SU-DHL-6 (cell line): Measurements from ENCODE around the gene CRAMP1.

Source experiments
- H2AFZ ChIP-seq: fragments of 200-600 bp; sonication (generic); 2 replicates; pipeline ENCODE4 v1.6.1; 2014; ENCODE audit warnings: low read depth, mild to moderate bottlenecking, moderate library complexity, mixed read lengths, antibody characterized with exemption, low read length; ENCODE audit not compliant: severe bottlenecking
- H3F3A ChIP-seq: fragments of 200-600 bp; shearing (Covaris generic); 2 replicates; pipeline ENCODE4 v1.6.0; 2016; ENCODE audit warnings: antibody characterized with exemption, mild to moderate bottlenecking; ENCODE audit not compliant: insufficient read depth
- H3K27ac ChIP-seq: fragments of 200-600 bp; sonication (generic); 2 replicates; pipeline ENCODE4 v1.5.1; 2016; ENCODE audit warnings: low read depth, mild to moderate bottlenecking, low read length, moderate library complexity, mixed read lengths
- H3K27me3 ChIP-seq: fragments of 200-600 bp; sonication (generic), shearing (Covaris generic); 2 replicates; pipeline ENCODE4 v1.6.0; 2014; ENCODE audit warnings: mild to moderate bottlenecking, low read length
- H3K36me3 ChIP-seq: fragments of 200-600 bp; sonication (generic); 2 replicates; pipeline ENCODE4 v1.6.1; 2014; ENCODE audit warnings: mild to moderate bottlenecking, low read length, mixed read lengths
- H3K4me2 ChIP-seq: fragments of 300-600, 200-600 bp; shearing (Covaris generic), sonication (generic); 2 replicates; pipeline ENCODE4 v1.6.0; 2014; ENCODE audit warnings: low read length, low read depth, mild to moderate bottlenecking; ENCODE audit not compliant: poor library complexity, severe bottlenecking
- H3K4me3 ChIP-seq: fragments of 200-600 bp; sonication (generic); 2 replicates; pipeline ENCODE4 v1.5.1; 2014; ENCODE audit warnings: antibody characterized with exemption, low read length, mild to moderate bottlenecking, mixed read lengths; ENCODE audit not compliant: insufficient read depth, poor library complexity, severe bottlenecking
- H3K79me2 ChIP-seq: fragments of 200-600 bp; sonication (generic); 2 replicates; pipeline ENCODE4 v1.6.1; 2014; ENCODE audit warnings: mild to moderate bottlenecking, low read length, moderate library complexity; ENCODE audit not compliant: insufficient read depth
- H3K9ac ChIP-seq: fragments of 200-600 bp; sonication (generic); 2 replicates; pipeline ENCODE4 v1.7.0; 2014; ENCODE audit warnings: mild to moderate bottlenecking, low read length
- H3K9me2 ChIP-seq: fragments of 200-600 bp; sonication (generic); replicated peaks from 2 replicates; pipeline ENCODE4 v1.6.1; 2014; ENCODE audit warnings: low read length; ENCODE audit not compliant: insufficient read depth
- H3K9me3 ChIP-seq: fragments of 200-600 bp; sonication (generic); 2 replicates; pipeline ENCODE4 v1.6.1; 2014; ENCODE audit warnings: low read length, mixed read lengths; ENCODE audit not compliant: insufficient read depth
- H4K20me1 ChIP-seq: fragments of 200-600 bp; sonication (generic); 2 replicates; pipeline ENCODE4 v1.6.1; 2014; ENCODE audit warnings: low read depth, mild to moderate bottlenecking, antibody characterized with exemption, low read length, moderate library complexity, mixed read lengths
- EZH2phosphoT487 ChIP-seq: fragments of 200-600 bp; sonication (generic), shearing (Covaris generic); conservative IDR thresholded peaks from 2 replicates; pipeline ENCODE4 v1.6.1; 2018; ENCODE audit warnings: mild to moderate bottlenecking, antibody characterized with exemption, low read length, moderate library complexity, mixed read lengths
- TF ChIP-seq, protein P1 (sequence below): fragments of 200-600 bp; sonication (generic); IDR thresholded peaks from one replicate; pipeline ENCODE4 v1.5.1; 2017; ENCODE audit warnings: antibody characterized with exemption, mild to moderate bottlenecking, low read length, moderate library complexity; ENCODE audit not compliant: insufficient read depth, poor library complexity, severe bottlenecking

Gene CRAMP1

DNA sequence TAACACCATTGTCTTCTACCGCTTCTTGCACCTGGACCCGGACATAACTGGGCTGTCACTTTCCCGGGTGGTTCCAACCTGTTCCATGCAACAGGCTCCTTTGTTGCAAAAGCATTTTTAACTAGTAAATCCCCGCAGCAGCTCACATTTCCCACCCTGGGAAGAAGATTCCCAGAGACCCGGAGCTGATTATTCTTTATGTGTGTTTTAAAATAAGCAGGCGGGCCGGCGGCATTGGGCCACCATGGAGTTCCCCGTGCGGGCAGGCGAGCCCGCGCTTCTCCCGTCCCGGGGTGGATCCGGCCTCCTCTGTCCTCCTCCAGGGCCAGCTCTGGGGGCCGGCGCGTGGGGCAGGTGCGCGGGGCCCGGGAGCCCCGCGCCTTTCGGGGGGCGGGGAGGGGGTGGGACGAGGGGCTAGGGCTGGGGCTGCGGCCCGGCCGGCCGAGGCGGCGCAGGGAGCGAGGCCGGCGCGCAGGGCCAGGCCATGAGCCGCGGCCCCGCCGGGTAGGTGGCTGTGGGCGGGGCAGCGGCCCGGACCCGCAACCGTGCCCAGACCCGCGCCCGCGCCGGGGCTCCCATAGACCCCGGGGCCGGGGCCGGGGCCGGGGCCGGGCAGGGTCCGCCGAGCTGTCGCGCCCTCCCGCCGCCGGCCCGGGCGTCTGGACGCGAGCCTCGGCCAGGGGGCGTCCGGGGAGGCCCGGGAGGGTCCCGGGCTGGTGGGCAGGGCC, 1.7 kb downstream of the CRAMP1 start:
- no peaks in the 10 kb centered on the region for H3K9me3 ChIP-seq
- no peaks in the 10 kb centered on the region for H3K9me2 ChIP-seq
- peak overlapping the region; percentile 95 for H3K4me3 ChIP-seq
- no peak for TF ChIP-seq EZH2phosphoT487
- TF ChIP-seq, protein P1, sequence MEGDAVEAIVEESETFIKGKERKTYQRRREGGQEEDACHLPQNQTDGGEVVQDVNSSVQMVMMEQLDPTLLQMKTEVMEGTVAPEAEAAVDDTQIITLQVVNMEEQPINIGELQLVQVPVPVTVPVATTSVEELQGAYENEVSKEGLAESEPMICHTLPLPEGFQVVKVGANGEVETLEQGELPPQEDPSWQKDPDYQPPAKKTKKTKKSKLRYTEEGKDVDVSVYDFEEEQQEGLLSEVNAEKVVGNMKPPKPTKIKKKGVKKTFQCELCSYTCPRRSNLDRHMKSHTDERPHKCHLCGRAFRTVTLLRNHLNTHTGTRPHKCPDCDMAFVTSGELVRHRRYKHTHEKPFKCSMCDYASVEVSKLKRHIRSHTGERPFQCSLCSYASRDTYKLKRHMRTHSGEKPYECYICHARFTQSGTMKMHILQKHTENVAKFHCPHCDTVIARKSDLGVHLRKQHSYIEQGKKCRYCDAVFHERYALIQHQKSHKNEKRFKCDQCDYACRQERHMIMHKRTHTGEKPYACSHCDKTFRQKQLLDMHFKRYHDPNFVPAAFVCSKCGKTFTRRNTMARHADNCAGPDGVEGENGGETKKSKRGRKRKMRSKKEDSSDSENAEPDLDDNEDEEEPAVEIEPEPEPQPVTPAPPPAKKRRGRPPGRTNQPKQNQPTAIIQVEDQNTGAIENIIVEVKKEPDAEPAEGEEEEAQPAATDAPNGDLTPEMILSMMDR, result no peak
- no peak overlapping the region for H2AFZ ChIP-seq
- H3K27me3 ChIP-seq, result no peaks in the 10 kb centered on the region
- no peaks in the 10 kb centered on the region for H3K36me3 ChIP-seq
- H3K9ac ChIP-seq, result peak overlapping the region; percentile 97
- H3K27ac ChIP-seq, result no peak overlapping the region
- H4K20me1 ChIP-seq, result peaks cover 4% of the 10 kb centered on the region; the same call in 1 of the 2 replicates
- H3K4me2 ChIP-seq, result peak overlapping the region; percentile 98
- peaks cover 25% of the 10 kb centered on the region for H3F3A ChIP-seq
- peaks cover 35% of the 10 kb centered on the region for H3K79me2 ChIP-seq

DNA sequence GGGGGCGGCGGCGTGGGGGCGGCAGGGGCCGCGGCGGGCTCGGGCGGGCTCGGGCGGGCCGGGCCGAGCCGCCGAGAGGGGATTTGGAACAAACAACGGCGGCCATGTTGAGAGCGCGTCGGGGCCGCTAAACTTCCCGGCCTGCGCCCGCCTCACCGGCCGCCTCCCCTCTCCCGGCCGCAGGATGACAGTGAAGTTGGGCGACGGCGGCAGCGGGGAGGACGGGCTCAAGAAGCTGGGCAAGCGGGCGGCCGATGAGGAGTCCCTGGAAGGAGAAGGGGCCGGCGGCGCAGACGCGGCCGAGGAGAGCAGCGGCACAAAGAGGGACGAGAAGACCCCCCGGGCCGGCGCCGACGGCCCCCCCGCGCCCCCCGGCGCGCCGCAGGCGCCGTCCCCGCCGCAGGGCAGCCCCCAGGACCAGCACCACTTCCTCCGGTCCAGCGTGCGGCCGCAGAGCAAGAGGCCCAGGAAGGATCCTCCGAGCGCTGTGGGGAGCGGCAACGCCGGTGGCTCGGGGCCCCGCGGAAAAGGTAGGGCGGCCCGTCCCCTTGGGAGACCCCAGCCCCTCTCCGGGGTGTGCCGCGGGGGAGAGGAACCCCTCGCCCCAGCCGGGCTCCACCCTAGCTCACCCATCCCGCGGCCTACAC, 2.4 kb downstream of the CRAMP1 start:
- H3F3A ChIP-seq, result peaks cover 23% of the 10 kb centered on the region
- no peaks in the 10 kb centered on the region for H3K9me2 ChIP-seq
- H3K4me3 ChIP-seq, result peak overlapping the region; percentile 22
- peak overlapping the region; percentile 39 for H3K4me2 ChIP-seq
- H4K20me1 ChIP-seq, result peaks cover 4% of the 10 kb centered on the region; the same call in 1 of the 2 replicates
- TF ChIP-seq, protein P1, result no peak
- TF ChIP-seq EZH2phosphoT487, result no peak
- peaks cover 35% of the 10 kb centered on the region for H3K79me2 ChIP-seq
- H3K27me3 ChIP-seq, result no peaks in the 10 kb centered on the region
- H3K27ac ChIP-seq, result no peak overlapping the region
- H3K36me3 ChIP-seq, result no peaks in the 10 kb centered on the region
- no peak overlapping the region for H2AFZ ChIP-seq
- H3K9ac ChIP-seq, result peak overlapping the region; percentile 24; the same call in 1 of the 2 replicates
- H3K9me3 ChIP-seq, result no peaks in the 10 kb centered on the region

DNA sequence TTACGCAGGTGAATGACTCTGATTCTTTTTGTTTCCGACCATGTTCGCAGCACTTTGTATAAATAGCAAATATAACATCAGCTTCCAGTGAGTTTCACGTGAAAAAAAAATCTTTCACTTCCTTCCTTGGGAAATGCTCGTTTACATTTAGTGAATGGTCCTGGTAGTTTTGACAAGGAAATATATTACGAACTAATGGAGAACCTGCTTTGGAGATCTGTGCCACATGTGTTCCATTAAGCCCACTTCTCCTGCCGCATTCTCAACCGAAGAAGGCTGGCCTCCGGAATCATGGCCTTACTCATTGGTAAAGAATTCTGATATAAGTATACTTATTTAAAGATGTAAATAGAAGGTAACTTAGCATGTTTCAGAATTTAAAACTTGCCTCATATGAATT, 3.6 kb downstream of the CRAMP1 start:
- H3K9me2 ChIP-seq, result no peaks in the 10 kb centered on the region
- H3K79me2 ChIP-seq, result peaks cover 35% of the 10 kb centered on the region
- no peak overlapping the region for H3K4me3 ChIP-seq
- H3K9me3 ChIP-seq, result no peaks in the 10 kb centered on the region
- peaks cover 4% of the 10 kb centered on the region; the same call in 1 of the 2 replicates for H4K20me1 ChIP-seq
- no peaks in the 10 kb centered on the region for H3K27me3 ChIP-seq
- H3F3A ChIP-seq, result peaks cover 19% of the 10 kb centered on the region
- no peak overlapping the region for H3K9ac ChIP-seq
- H3K4me2 ChIP-seq, result no peak overlapping the region
- H2AFZ ChIP-seq, result no peak overlapping the region
- H3K36me3 ChIP-seq, result no peaks in the 10 kb centered on the region
- H3K27ac ChIP-seq, result no peak overlapping the region
- TF ChIP-seq EZH2phosphoT487, result no peak
- TF ChIP-seq, protein P1, result no peak
